GM23338 (cell line): ENCODE results near the gene COPZ2. TPM values are rescaled to one million over a fixed set of nuclear protein-coding genes. Genes with fewer than 3 reads are reported as not detected.

Experiments
- ATAC-seq: fragments of 200-7000 bp; cut with Tn5 transposase; 3 replicates; pipeline ENCODE4 v1.9.1; 2020
- DNase-seq: peaks from one replicate; pipeline ENCODE4 v3.0.0-alpha.2; 2015; ENCODE audit warnings: low spot score
- H2AFZ ChIP-seq: fragments of 200-600 bp; sonication (generic); 2 replicates; pipeline ENCODE4 v1.8.0; 2016; ENCODE audit warnings: antibody characterized with exemption, mild to moderate bottlenecking, moderate library complexity
- H3F3A ChIP-seq: fragments of 200-600 bp; sonication (generic); replicated peaks from 2 replicates; pipeline ENCODE4 v1.8.0; 2017; ENCODE audit warnings: antibody characterized with exemption, mixed run types, low read depth
- H3K27ac ChIP-seq: fragments of 200-600 bp; sonication (generic); 2 replicates; pipeline ENCODE4 v1.6.1; 2016; ENCODE audit warnings: low read depth
- H3K27me3 ChIP-seq: fragments of 200-600 bp; sonication (generic); 2 replicates; pipeline ENCODE4 v1.8.0; 2016; ENCODE audit warnings: mild to moderate bottlenecking, mixed run types, moderate library complexity; ENCODE audit not compliant: insufficient read depth
- H3K36me3 ChIP-seq: fragments of 200-600 bp; sonication (generic); 2 replicates; pipeline ENCODE4 v1.8.0; 2016; ENCODE audit warnings: mild to moderate bottlenecking; ENCODE audit not compliant: insufficient read depth
- H3K4me1 ChIP-seq: fragments of 200-600 bp; sonication (generic); 2 replicates; pipeline ENCODE4 v1.8.0; 2016; ENCODE audit warnings: mild to moderate bottlenecking, moderate library complexity; ENCODE audit not compliant: insufficient read depth
- H3K4me2 ChIP-seq: fragments of 200-600 bp; sonication (generic); 2 replicates; pipeline ENCODE4 v1.7.1; 2017; ENCODE audit warnings: mixed run types
- H3K4me3 ChIP-seq: fragments of 200-600 bp; sonication (generic); 2 replicates; pipeline ENCODE4 v1.6.1; 2016; ENCODE audit warnings: mixed run types
- H3K79me2 ChIP-seq: fragments of 200-600 bp; sonication (generic); replicated peaks from 2 replicates; pipeline ENCODE4 v1.8.0; 2017; ENCODE audit warnings: mild to moderate bottlenecking; ENCODE audit not compliant: insufficient read depth
- H3K9me2 ChIP-seq: fragments of 200-600 bp; sonication (generic); 2 replicates; pipeline ENCODE4 v1.8.0; 2017; ENCODE audit not compliant: insufficient read depth
- H4K20me1 ChIP-seq: fragments of 200-600 bp; sonication (generic); replicated peaks from 2 replicates; pipeline ENCODE4 v1.8.0; 2017; ENCODE audit warnings: mild to moderate bottlenecking; ENCODE audit not compliant: insufficient read depth
- H3K27ac Mint-ChIP-seq: 2 replicates; pipeline ENCODE4 v1.8.0; 2020; ENCODE audit warnings: inconsistent platforms, mild to moderate bottlenecking, moderate library complexity, mixed read lengths
- H3K27me3 Mint-ChIP-seq: 3 replicates; pipeline ENCODE4 v1.8.0; 2022; ENCODE audit warnings: low read depth, mild to moderate bottlenecking, moderate library complexity, mixed read lengths, inconsistent platforms; ENCODE audit not compliant: insufficient read depth, poor library complexity
- H3K36me3 Mint-ChIP-seq: 3 replicates; pipeline ENCODE4 v1.8.0; 2021; ENCODE audit warnings: low read depth, mild to moderate bottlenecking, inconsistent platforms, moderate library complexity, mixed read lengths
- H3K4me1 Mint-ChIP-seq: 3 replicates; pipeline ENCODE4 v1.8.0; 2020; ENCODE audit warnings: mild to moderate bottlenecking, inconsistent platforms, mixed read lengths
- H3K4me3 Mint-ChIP-seq: 3 replicates; pipeline ENCODE4 v1.8.0; 2021; ENCODE audit warnings: moderate library complexity, mild to moderate bottlenecking, inconsistent platforms, mixed read lengths
- H3K9me3 Mint-ChIP-seq: 3 replicates; pipeline ENCODE4 v1.8.0; 2020; ENCODE audit warnings: moderate library complexity, mild to moderate bottlenecking, inconsistent platforms, mixed read lengths
- CREB1 ChIP-seq: fragments of 250-450 bp; sonication (Bioruptor Pico); IDR thresholded peaks from 2 replicates; pipeline ENCODE4 v1.5.0; 2020; ENCODE audit warnings: low read depth, mild to moderate bottlenecking, moderate library complexity
- CTCF ChIP-seq, 2 experiments: fragments of 200-600 bp in 1 of 2; sonication (generic) in 1 of 2; conservative IDR thresholded peaks; 2 replicates each; pipeline versions ENCODE4 v1.5.1 to v1.6.1; 2016 to 2017; ENCODE audit warnings: antibody characterized with exemption in 2 of 2, low read depth in 2 of 2, mild to moderate bottlenecking in 2 of 2, moderate library complexity in 1 of 2
- EZH2 ChIP-seq: fragments of 200-600 bp; sonication (generic); IDR thresholded peaks from one replicate; pipeline ENCODE4 v1.8.0; 2017; ENCODE audit warnings: antibody characterized with exemption, mild to moderate bottlenecking, low read depth; ENCODE audit not compliant: unreplicated experiment
- STAT1 ChIP-seq: IDR thresholded peaks from one replicate; pipeline ENCODE4 v1.6.1; 2016; ENCODE audit warnings: antibody characterized with exemption; ENCODE audit not compliant: unreplicated experiment
- ZNF331 ChIP-seq: fragments of 250-450 bp; sonication (Bioruptor Pico); IDR thresholded peaks from 2 replicates; pipeline ENCODE4 v1.5.0; 2020; ENCODE audit warnings: low read depth, mild to moderate bottlenecking, moderate library complexity
- microRNA counts: library from miRNA; unstranded; fragments of <30 nt; microRNA quantifications from one replicate; lab custom pipeline; 2017
- microRNA-seq: library from miRNA; unstranded; fragments of <30 nt; microRNA quantifications from one replicate; pipeline ENCODE4, GENCODE V29; 2017
- polyA plus RNA-seq: library from polyadenylated mRNA; unstranded; fragments of >200 nt; fragmentation: Nextera tagmentation; extraction: Ambion mirVana; gene quantifications from 2 replicates; pipeline ENCODE4 v1.2.1, GENCODE V29; 2016
- small RNA-seq: library from RNA; depleted of rRNA; stranded (forward); fragments of <200 nt; gene quantifications from one replicate; pipeline ENCODE3, GENCODE V24; 2014; ENCODE audit warnings: low replicate concordance
- total RNA-seq: library from RNA; depleted of rRNA; stranded (reverse); fragments of >200 nt; shearing (Covaris generic); gene quantifications from 2 replicates; pipeline ENCODE4 v1.2.3, GENCODE V29; 2014; rRNA removed

The COPZ2 gene
- total and polyA plus RNA-seq, 2 experiments from 2014 or later, result not detected

DNA sequence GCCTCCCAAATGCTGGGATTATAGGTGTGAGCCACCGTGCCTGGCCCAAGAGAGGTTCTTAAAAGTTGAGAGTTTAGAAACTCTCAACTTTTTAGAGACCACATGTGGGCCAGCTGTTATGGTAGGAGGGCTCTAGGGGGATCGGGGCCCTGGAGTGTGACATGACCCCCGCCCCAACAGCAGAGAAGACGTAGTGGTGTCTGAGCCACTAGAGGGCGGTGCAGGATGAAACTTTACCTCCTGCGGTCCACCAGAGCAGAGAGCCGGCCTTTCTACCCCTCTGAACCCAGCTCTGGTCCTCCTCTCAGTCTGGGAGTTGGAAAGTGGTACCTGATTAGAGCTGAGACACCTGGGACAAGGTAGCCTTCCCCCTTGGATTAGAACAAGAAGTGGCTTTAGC, 59.3 kb downstream of the COPZ2 start:
- Mint-ChIP-seq H3K4me3 (no peak overlapping the region), H3K36me3 (peaks cover 83% of the 10 kb centered on the region), H3K9me3 (no peaks in the 10 kb centered on the region; the same call in 2 of the 3 replicates), H3K27me3 (peaks cover 8% of the 10 kb centered on the region), H3K27ac (no peak overlapping the region), H3K4me1 (no peaks in the 10 kb centered on the region; the same call in 2 of the 3 replicates)
- Histone ChIP-seq H3K36me3 (peaks cover 17% of the 10 kb centered on the region; the same call in 1 of the 2 replicates), H3K4me3 (no peak overlapping the region), H3K9me2 (no peaks in the 10 kb centered on the region), H4K20me1 (peaks cover 4% of the 10 kb centered on the region), H3K4me2 (no peak overlapping the region), H3K27me3 (no peaks in the 10 kb centered on the region), H2AFZ (no peak overlapping the region), H3K27ac (no peak overlapping the region), H3K4me1 (no peaks in the 10 kb centered on the region), H3K79me2 (no peaks in the 10 kb centered on the region), H3F3A (0 out of 2 replicates have a peak, but pooled peaks cover 3% of the 10 kb centered on the region)
- DNase-seq, result peak; percentile 95
- peak; percentile 99 for ATAC-seq
- TF ChIP-seq CTCF (conservative IDR thresholded peaks at IDR 0.05; ENCODE audit: low read depth in 2 of 2) (peak; percentile 89 to 94), EZH2 (no peak), CREB1 (no peak), STAT1 (no peak), ZNF331 (CRISPR knock-in tag) (no peak)

MicroRNAs within 50 kb of the gene (microRNA counts, 767-probe panel; counts per million panel counts)
- not detected for microRNA hsa-miR-152 (lab: Ali Mortazavi, UCI)

Small RNA genes lying within 50 kb of the gene (microRNA-seq; reads per million reads assigned to microRNA genes)
- gene MIR152, result 2.2 reads per million, percentile 2 among the genes with 10 or more reads in this experiment

Small RNA genes lying within 50 kb of the gene (small RNA-seq; reads per million reads assigned to genes)
- gene AC004477.2 (not detected), gene MIR152 (0.45 reads per million, percentile 30 among the genes with 10 or more reads in this experiment)

Other genes starting within 250 kb of the COPZ2 start
- 8.1 and 9.8 TPM in 2 replicates for gene OSBPL7, start 216.0 kb downstream of the COPZ2 start, total RNA-seq
- 3.4 and 3.7 TPM in 2 replicates for gene OSBPL7, start 216.0 kb downstream of the COPZ2 start, polyA plus RNA-seq
- gene MRPL10, start 206.3 kb downstream of the COPZ2 start, total RNA-seq, result 74.7 and 75.8 TPM in 2 replicates
- 50.2 and 53.5 TPM in 2 replicates for gene MRPL10, start 206.3 kb downstream of the COPZ2 start, polyA plus RNA-seq
- gene LRRC46, start 206.1 kb downstream of the COPZ2 start, total RNA-seq, result 0.35 TPM in 1 of 2 replicates, not detected in the other
- gene LRRC46, start 206.1 kb downstream of the COPZ2 start, polyA plus RNA-seq, result 0.14 and 0.18 TPM in 2 replicates
- 39.1 and 40.6 TPM in 2 replicates for gene SCRN2, start 196.5 kb downstream of the COPZ2 start, total RNA-seq
- 44.0 and 45.5 TPM in 2 replicates for gene SCRN2, start 196.5 kb downstream of the COPZ2 start, polyA plus RNA-seq
- 0.82 and 1.0 TPM in 2 replicates for gene SP6, start 186.6 kb downstream of the COPZ2 start, total RNA-seq
- gene SP6, start 186.6 kb downstream of the COPZ2 start, polyA plus RNA-seq, result 0.13 and 0.23 TPM in 2 replicates
- gene SP2, start 141.6 kb downstream of the COPZ2 start, total RNA-seq, result 6.0 and 7.6 TPM in 2 replicates
- 10.8 and 12.9 TPM in 2 replicates for gene SP2, start 141.6 kb downstream of the COPZ2 start, polyA plus RNA-seq
- 12.7 and 21.8 TPM in 2 replicates for gene PNPO, start 96.2 kb downstream of the COPZ2 start, total RNA-seq
- 3.9 and 5.0 TPM in 2 replicates for gene PNPO, start 96.2 kb downstream of the COPZ2 start, polyA plus RNA-seq
- not detected in 2 replicates for gene PRR15L, start 79.9 kb downstream of the COPZ2 start, total RNA-seq
- gene PRR15L, start 79.9 kb downstream of the COPZ2 start, polyA plus RNA-seq, result 0.57 and 0.66 TPM in 2 replicates
- 67.0 and 106 TPM in 2 replicates for gene CDK5RAP3, start 66.7 kb downstream of the COPZ2 start, total RNA-seq
- gene CDK5RAP3, start 66.7 kb downstream of the COPZ2 start, polyA plus RNA-seq, result 78.9 and 92.6 TPM in 2 replicates
- gene NFE2L1, start 10.6 kb upstream of the COPZ2 start, total RNA-seq, result 138 and 157 TPM in 2 replicates
- gene NFE2L1, start 10.6 kb upstream of the COPZ2 start, polyA plus RNA-seq, result 39.9 and 49.9 TPM in 2 replicates
- 113 and 127 TPM in 2 replicates for gene CBX1, start 63.7 kb upstream of the COPZ2 start, total RNA-seq
- 223 and 243 TPM in 2 replicates for gene CBX1, start 63.7 kb upstream of the COPZ2 start, polyA plus RNA-seq
- gene SNX11, start 70.0 kb upstream of the COPZ2 start, total RNA-seq, result 13.7 and 16.3 TPM in 2 replicates
- 7.9 and 8.0 TPM in 2 replicates for gene SNX11, start 70.0 kb upstream of the COPZ2 start, polyA plus RNA-seq